IPS-18a (cell line): ENCODE measurements around the gene MED12L.

ENCODE experiments used
- H3K27ac ChIP-seq: one replicate; pipeline ENCODE4 v1.5.1; 2013; ENCODE audit warnings: low read length
- H3K27me3 ChIP-seq: one replicate; pipeline ENCODE4 v1.6.1; 2013; ENCODE audit warnings: mild to moderate bottlenecking, low read length; ENCODE audit not compliant: control insufficient read depth, insufficient read depth
- H3K36me3 ChIP-seq: one replicate; pipeline ENCODE4 v1.6.1; 2013; ENCODE audit warnings: low read depth, low read length; ENCODE audit not compliant: control insufficient read depth
- H3K4me1 ChIP-seq: one replicate; pipeline ENCODE4 v1.6.1; 2013; ENCODE audit warnings: low read depth, low read length; ENCODE audit not compliant: control insufficient read depth
- H3K4me3 ChIP-seq: one replicate; pipeline ENCODE4 v1.5.1; 2013; ENCODE audit warnings: low read length
- H3K9ac ChIP-seq: one replicate; pipeline ENCODE4 v1.6.1; 2013; ENCODE audit warnings: mild to moderate bottlenecking, low read length, moderate library complexity
- H3K9me3 ChIP-seq: one replicate; pipeline ENCODE4 v1.6.1; 2013; ENCODE audit warnings: low read depth, low read length; ENCODE audit not compliant: control insufficient read depth

The MED12L gene

DNA sequence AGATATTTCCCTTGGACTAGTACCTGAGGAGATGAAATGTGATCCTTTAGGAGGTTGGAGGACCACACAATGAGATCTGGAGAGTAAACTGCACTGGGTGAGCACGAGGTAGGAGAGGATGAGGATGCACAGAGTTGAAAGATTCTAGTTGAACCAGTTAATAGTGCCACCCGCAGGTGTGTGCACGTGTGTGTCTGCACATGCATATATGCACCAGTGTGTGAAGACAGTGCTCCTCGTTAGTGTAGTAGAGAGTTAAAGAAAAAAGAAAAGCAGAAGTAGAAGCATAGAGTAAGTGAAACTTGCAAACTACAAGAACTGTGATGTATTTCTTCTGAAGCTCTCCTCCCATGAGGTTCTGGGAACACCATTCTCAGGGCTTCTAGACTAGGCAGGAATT is 8.4 kb downstream of the MED12L start:
- no peaks in the 10 kb centered on the region for H3K9me3 ChIP-seq
- no peak overlapping the region for H3K9ac ChIP-seq
- H3K36me3 ChIP-seq = no peaks in the 10 kb centered on the region
- no peaks in the 10 kb centered on the region for H3K27me3 ChIP-seq
- no peak overlapping the region for H3K27ac ChIP-seq
- H3K4me3 ChIP-seq = no peak overlapping the region
- H3K4me1 ChIP-seq = peaks cover 3% of the 10 kb centered on the region

DNA sequence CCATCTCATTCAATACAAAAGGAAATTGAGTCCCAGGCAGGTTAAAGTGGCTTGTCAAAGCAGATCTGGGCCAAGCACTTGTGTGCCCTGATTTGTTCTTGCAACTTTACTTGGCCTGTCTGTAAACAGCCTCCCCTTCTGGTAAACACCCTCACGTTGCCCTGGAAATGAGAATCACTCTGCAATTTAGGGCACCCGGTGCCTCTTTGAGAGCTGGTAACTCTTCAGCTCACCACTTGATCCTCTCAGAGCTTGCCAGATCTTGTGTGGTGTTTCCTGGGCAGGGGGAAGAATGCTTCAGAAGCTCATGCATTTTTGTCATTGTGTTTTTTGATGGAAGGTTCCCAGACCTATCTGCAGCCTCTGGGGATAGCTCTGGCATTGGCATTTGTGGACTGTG is 11.3 kb downstream of the MED12L start:
- H3K36me3 ChIP-seq = no peaks in the 10 kb centered on the region
- H3K27me3 ChIP-seq = no peaks in the 10 kb centered on the region
- no peak overlapping the region for H3K4me3 ChIP-seq
- H3K27ac ChIP-seq = no peak overlapping the region
- H3K4me1 ChIP-seq = peaks cover 3% of the 10 kb centered on the region
- no peak overlapping the region for H3K9ac ChIP-seq
- no peaks in the 10 kb centered on the region for H3K9me3 ChIP-seq

DNA sequence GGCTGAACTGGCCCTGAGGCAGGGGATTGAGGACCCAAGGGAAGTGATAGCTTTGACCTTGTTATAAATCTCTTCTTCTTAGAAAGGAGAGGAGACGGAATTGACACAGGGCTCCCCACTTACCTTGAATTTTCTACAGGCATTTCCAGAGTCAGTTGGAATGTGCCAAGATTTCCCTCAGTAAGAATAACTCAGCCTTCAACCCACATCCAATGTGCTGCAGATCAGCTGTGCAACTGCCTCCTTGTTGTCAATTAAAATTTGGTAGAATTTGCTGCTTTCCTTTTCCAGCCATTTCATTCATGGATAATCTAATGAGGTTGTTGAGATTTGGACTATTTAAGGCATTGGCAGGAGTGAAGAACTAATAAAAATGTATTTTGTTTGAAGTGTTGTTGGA is 14.6 kb downstream of the MED12L start:
- Histone ChIP-seq H3K4me1 (peaks cover 7% of the 10 kb centered on the region), H3K36me3 (no peaks in the 10 kb centered on the region), H3K9me3 (no peaks in the 10 kb centered on the region), H3K27ac (no peak overlapping the region), H3K4me3 (no peak overlapping the region), H3K27me3 (no peaks in the 10 kb centered on the region), H3K9ac (no peak overlapping the region)

DNA sequence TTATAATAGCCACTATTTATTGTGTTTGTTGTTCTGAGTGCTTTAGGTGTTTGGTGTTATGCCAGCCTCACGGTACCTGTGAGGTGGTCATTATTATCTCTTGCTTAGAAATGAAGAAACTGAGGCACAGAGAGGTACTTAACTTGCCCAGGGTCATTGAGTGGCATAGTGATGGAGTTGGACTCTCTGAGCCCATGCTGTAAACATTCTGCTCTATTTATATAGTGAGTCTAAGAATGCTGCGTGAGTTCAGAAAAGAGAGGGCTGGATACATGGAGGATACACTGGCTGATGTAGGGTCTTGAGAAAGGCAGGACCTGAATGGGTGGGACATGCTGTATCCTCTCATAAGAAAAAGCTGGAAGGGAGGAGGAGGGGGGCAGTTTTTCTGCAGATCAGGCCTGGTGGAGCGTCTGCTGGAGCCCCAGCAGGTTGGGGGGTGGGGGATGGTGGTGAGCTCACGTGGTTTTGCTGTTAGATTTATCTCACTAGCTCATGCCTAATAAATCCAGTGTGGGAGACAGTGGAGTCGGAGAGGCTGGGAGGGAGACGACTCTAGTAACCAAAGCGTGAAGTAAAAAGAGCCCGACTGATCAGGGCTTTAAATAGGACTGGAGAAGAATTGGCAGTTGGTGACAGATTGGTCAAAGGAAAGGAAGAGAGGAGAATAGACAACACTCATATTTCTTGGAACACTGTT is 16.0 kb downstream of the MED12L start:
- Histone ChIP-seq H3K27ac (no peak overlapping the region), H3K9ac (no peak overlapping the region), H3K36me3 (no peaks in the 10 kb centered on the region), H3K4me1 (peaks cover 7% of the 10 kb centered on the region), H3K9me3 (no peaks in the 10 kb centered on the region), H3K4me3 (no peak overlapping the region), H3K27me3 (no peaks in the 10 kb centered on the region)

DNA sequence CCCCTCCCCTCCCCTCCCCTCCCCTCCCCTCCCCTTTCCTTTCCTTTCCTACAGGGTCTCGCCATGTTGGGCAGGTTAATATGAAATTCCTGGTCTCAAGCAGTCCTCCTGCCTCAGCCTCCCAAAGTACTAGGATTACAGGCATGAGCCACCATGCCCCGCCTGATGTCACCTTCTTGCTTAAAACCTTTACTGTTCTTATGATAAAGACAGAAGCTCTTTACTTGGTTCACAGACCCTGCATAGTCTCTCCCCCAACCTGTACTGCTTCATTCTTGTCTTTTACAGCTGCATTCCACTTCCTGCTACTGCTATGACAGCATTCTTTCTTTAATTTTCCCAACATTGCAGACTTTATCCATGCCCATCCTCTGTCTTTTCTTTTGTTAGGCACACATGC is 20.8 kb downstream of the MED12L start:
- Histone ChIP-seq H3K36me3 (no peaks in the 10 kb centered on the region), H3K9ac (no peak overlapping the region), H3K4me1 (peaks cover 27% of the 10 kb centered on the region)

DNA sequence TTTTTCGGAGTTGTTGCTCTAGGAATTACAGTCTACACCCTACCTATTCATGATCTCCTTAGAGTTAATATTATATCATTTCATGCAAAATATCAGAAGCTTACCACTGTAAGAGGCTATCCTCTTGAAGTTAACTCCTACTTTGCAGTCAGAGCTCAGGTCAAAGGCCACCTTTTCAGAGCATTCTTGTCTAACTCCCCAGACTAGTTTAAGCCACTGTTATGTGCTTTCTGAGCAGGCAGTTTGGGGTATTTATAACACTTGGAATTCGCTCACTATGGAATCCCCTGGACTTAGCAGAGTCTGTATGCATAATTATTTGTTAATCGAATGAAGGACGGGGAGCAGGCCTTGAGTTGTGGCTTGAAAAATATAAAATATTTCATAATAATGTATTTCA is 21.7 kb downstream of the MED12L start:
- Histone ChIP-seq H3K27me3 (no peaks in the 10 kb centered on the region), H3K4me3 (no peak overlapping the region), H3K27ac (no peak overlapping the region), H3K9ac (no peak overlapping the region), H3K4me1 (peaks cover 27% of the 10 kb centered on the region), H3K36me3 (no peaks in the 10 kb centered on the region), H3K9me3 (no peaks in the 10 kb centered on the region)

More for the DNA sequence above, 20.8 kb downstream of the MED12L start:
- Histone ChIP-seq H3K4me3 (no peak overlapping the region), H3K9me3 (no peaks in the 10 kb centered on the region), H3K27me3 (no peaks in the 10 kb centered on the region), H3K27ac (no peak overlapping the region)

DNA sequence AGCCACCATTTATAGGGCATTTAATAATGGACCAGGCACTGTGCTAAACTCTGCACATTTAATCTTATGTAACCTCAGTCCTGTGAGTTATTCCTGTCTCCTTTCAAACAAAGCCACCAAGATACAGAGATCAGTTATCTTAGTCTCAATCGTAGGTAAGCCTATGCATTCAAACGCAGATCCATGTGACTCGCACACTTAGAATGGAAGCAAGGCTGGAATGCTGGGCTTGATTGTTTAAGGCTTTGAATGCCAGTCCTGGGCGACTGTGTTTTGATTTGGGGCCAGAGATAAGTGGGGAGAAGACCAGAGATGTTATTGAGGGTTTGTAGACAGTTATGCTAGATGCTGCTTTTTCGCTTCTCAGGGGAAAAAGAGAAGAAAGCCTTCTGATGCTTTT is 22.2 kb downstream of the MED12L start:
- Histone ChIP-seq H3K4me1 (peaks cover 23% of the 10 kb centered on the region), H3K27ac (no peak overlapping the region), H3K4me3 (no peak overlapping the region), H3K36me3 (no peaks in the 10 kb centered on the region), H3K27me3 (no peaks in the 10 kb centered on the region), H3K9me3 (no peaks in the 10 kb centered on the region), H3K9ac (no peak overlapping the region)

DNA sequence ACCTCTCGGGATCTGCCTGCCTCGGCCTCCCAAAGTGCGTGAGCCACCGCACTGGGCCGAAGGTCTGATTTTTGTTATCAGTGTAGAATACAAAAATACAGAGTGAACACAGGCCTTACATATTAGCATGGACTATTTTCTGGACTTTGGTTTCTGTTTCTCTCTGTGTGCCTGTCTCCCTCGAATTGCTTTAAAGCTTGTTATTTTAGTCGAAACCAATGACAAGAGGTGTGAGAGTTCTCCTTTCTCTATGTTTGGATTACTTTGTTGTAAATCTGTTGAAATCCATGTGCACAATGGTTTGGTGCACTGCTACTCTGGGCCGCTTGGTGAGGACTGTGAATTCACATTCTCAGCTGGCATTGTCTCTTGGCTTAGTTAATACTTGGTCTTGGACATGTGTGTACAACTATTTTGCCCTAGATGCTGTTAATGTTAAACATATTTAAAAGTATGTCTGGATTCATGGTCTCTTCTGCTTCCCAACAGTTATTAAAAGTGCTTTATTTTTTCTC is 23.9 kb downstream of the MED12L start:
- no peak overlapping the region for H3K4me3 ChIP-seq
- no peaks in the 10 kb centered on the region for H3K36me3 ChIP-seq
- H3K27ac ChIP-seq = no peak overlapping the region
- H3K4me1 ChIP-seq = peaks cover 21% of the 10 kb centered on the region
- no peak overlapping the region for H3K9ac ChIP-seq
- H3K27me3 ChIP-seq = no peaks in the 10 kb centered on the region
- no peaks in the 10 kb centered on the region for H3K9me3 ChIP-seq

DNA sequence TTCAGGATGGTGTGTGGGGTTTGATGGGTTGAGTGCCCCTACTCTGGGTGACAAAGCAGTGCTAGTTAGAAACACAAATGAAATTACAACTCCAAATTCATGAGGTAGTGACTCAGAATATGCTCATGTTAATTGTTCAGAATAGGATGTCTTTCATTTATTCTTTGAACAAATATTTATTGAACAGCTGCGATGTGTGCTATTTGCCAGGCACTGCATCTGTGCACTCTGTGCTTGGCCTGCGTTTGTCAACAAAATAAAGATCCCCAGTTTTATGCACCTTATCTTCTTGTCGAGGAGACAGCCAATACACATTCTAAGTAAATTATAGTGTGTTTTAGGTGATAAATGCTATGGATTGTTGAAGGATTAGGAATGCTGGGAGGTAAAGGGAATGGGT is 27.3 kb downstream of the MED12L start:
- Histone ChIP-seq H3K27ac (no peak overlapping the region), H3K4me1 (peaks cover 11% of the 10 kb centered on the region), H3K27me3 (no peaks in the 10 kb centered on the region), H3K9ac (no peak overlapping the region), H3K4me3 (no peak overlapping the region), H3K36me3 (no peaks in the 10 kb centered on the region), H3K9me3 (no peaks in the 10 kb centered on the region)

DNA sequence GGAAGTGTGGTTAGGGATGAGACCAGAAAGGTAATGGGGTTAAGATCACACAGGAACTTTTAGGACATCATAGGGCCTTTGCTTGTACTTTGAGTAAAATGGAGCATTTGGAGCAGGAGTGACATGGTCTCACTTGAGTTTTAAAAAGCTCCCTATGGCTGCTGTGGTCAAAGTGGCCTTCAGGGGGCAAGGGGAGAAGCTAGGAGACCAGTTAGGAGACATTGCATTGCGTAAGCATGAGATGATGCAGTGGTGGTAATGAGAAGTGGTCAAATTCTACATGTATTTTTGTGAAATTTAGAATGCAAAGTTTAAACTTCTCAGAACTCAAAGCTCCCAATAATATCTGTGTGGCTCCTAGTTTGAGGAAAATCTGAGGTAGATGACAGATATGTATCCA is 27.9 kb downstream of the MED12L start:
- no peaks in the 10 kb centered on the region for H3K9me3 ChIP-seq
- peaks cover 5% of the 10 kb centered on the region for H3K4me1 ChIP-seq
- H3K4me3 ChIP-seq = no peak overlapping the region
- H3K27me3 ChIP-seq = no peaks in the 10 kb centered on the region
- no peak overlapping the region for H3K27ac ChIP-seq
- no peak overlapping the region for H3K9ac ChIP-seq
- H3K36me3 ChIP-seq = no peaks in the 10 kb centered on the region

DNA sequence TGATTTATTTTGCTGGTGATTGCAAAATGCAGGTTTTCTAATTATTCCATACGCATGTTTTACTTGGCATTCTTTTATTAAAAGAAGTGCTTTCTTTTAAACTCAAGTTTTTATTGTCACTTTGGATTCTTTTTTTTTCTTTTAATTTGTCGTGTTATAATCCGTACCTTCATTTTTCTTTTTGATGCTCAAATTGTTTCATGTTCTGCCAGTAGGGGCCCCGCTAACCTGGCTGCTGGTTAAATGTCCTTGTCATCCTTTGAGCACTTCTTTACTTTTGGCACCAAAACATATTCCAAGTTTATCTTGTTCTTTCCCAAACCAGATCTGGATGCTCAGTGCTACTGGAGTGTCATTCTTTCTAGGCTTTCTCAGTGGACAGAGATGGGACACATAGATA is 31.6 kb downstream of the MED12L start:
- Histone ChIP-seq H3K9me3 (no peaks in the 10 kb centered on the region), H3K4me3 (no peak overlapping the region), H3K27me3 (no peaks in the 10 kb centered on the region), H3K27ac (no peak overlapping the region), H3K9ac (no peak overlapping the region), H3K36me3 (no peaks in the 10 kb centered on the region), H3K4me1 (no peaks in the 10 kb centered on the region)

DNA sequence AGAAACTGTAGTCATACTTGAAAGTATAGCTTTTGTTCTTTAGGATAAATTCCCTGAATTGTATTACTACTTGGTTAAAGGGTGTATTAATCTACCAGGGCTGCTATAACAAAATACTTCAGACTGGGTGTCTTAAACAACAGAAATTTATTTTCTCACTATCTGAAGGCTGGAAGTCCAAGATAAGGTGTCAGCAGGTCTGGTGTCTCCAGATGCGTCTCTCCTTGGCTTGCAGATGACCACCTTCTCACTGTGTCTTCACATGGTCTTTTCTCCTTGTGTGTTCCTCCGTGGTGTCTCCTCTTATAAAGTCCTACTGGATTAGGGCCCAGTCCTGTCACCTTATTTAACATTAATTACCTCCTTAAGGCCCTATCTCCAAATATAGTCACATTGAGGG is 33.7 kb downstream of the MED12L start:
- no peaks in the 10 kb centered on the region for H3K4me1 ChIP-seq
- H3K9ac ChIP-seq = no peak overlapping the region
- no peak overlapping the region for H3K27ac ChIP-seq
- no peaks in the 10 kb centered on the region for H3K27me3 ChIP-seq
- no peak overlapping the region for H3K4me3 ChIP-seq
- H3K36me3 ChIP-seq = no peaks in the 10 kb centered on the region
- no peaks in the 10 kb centered on the region for H3K9me3 ChIP-seq
